ENCODE measurements around the gene LNPK.

GRCh38 chr2:175922160-175922559 is 79.9 kb downstream of the LNPK start:
- TF ChIP-seq TAF1 (IDR thresholded peaks at IDR 0.05; ENCODE audit: low read depth) (no peak), MAX (IDR thresholded peaks at IDR 0.05) (no peak), REST (IDR thresholded peaks at IDR 0.05; ENCODE audit: low read depth) (no peak), YY1 (IDR thresholded peaks at IDR 0.05; ENCODE audit: low read depth) (no peak), ZBTB7A (IDR thresholded peaks at IDR 0.05; ENCODE audit: low read depth) (no peak), EP300 (IDR thresholded peaks at IDR 0.05; ENCODE audit: borderline replicate concordance) (no peak), FOXM1 (IDR thresholded peaks at IDR 0.05; ENCODE audit: borderline replicate concordance, low read depth) (no peak)
